K562 (cell line): Measurements from ENCODE around the gene CHST2. TPM values are rescaled to one million over a fixed set of nuclear protein-coding genes. Genes with fewer than 3 reads are reported as not detected.

Source experiments
- ASH1L ChIP-seq: fragments of 450-650 bp; IDR thresholded peaks from 2 replicates; pipeline ENCODE4 v1.6.1; 2018; ENCODE audit warnings: borderline replicate concordance, mild to moderate bottlenecking, low read depth; ENCODE audit not compliant: partially characterized antibody
- CAMTA2 ChIP-seq: fragments of 250-450 bp; sonication (Bioruptor Pico); conservative IDR thresholded peaks from 2 replicates; pipeline ENCODE4 v1.5.1; 2022
- CGGBP1 ChIP-seq: fragments of 250-450 bp; sonication (Bioruptor Pico); IDR thresholded peaks from 2 replicates; pipeline ENCODE4 v1.9.0; 2021; ENCODE audit warnings: mild to moderate bottlenecking
- CREB1 ChIP-seq, 2 experiments: sonication (generic) in 1 of 2; formaldehyde crosslinking in 1 of 2; IDR thresholded peaks; 2 replicates each; pipeline versions ENCODE4 v1.6.1 to v1.8.0; 2012 to 2022; ENCODE audit warnings: inconsistent platforms in 1 of 2, mild to moderate bottlenecking in 1 of 2, missing genetic modification reagents in 1 of 2, moderate library complexity in 1 of 2
- FOSL1 ChIP-seq: fragments of 200-800 bp; sonication (Bioruptor generic); conservative IDR thresholded peaks from 2 replicates; pipeline ENCODE4 v1.6.1; 2016; ENCODE audit warnings: missing genetic modification characterization, missing compliant biosample characterization
- FOXJ3 ChIP-seq: sonication (generic); formaldehyde crosslinking; IDR thresholded peaks from 2 replicates; pipeline ENCODE4 v1.4.0; 2020; ENCODE audit warnings: mild to moderate bottlenecking, missing genetic modification reagents
- HDAC1 ChIP-seq, 2 experiments: fragments of 450-650 bp; IDR thresholded peaks; 2 replicates each; pipeline ENCODE4 v1.6.1; 2016 to 2017; ENCODE audit warnings: inconsistent platforms in 1 of 2, mild to moderate bottlenecking in 1 of 2, moderate library complexity in 1 of 2
- HNRNPL ChIP-seq: fragments of 200-400 bp; formaldehyde crosslinking; IDR thresholded peaks from 2 replicates; pipeline ENCODE4 v1.6.1; 2017; ENCODE audit warnings: low read depth, mild to moderate bottlenecking, low read length
- NFATC3 ChIP-seq: fragments of 450-650 bp; IDR thresholded peaks from 2 replicates; pipeline ENCODE4 v1.6.1; 2017; ENCODE audit warnings: mild to moderate bottlenecking
- NFIX ChIP-seq: fragments of 250-450 bp; sonication (Bioruptor Pico); IDR thresholded peaks from 2 replicates; pipeline ENCODE4 v1.4.0; 2020; ENCODE audit warnings: low read depth, mild to moderate bottlenecking, moderate library complexity
- PHTF2 ChIP-seq: fragments of 250-450 bp; sonication (Bioruptor Pico); IDR thresholded peaks from 2 replicates; pipeline ENCODE4 v1.5.0; 2021; ENCODE audit warnings: mild to moderate bottlenecking
- RAD51 ChIP-seq: fragments of 450-650 bp; IDR thresholded peaks from 2 replicates; pipeline ENCODE4 v1.7.1; 2016; ENCODE audit warnings: low read depth, mild to moderate bottlenecking, borderline replicate concordance
- SMARCA4 ChIP-seq: fragments of 450-650 bp; IDR thresholded peaks from 2 replicates; pipeline ENCODE4 v1.6.1; 2016
- TAF7 ChIP-seq: fragments of 450-650 bp; IDR thresholded peaks from 2 replicates; pipeline ENCODE4 v1.6.1; 2016; ENCODE audit warnings: missing genetic modification characterization, missing compliant biosample characterization
- TFAM ChIP-seq: fragments of 250-450 bp; sonication (Bioruptor Pico); conservative IDR thresholded peaks from 2 replicates; pipeline ENCODE4 v1.5.0; 2021; ENCODE audit warnings: mild to moderate bottlenecking, moderate library complexity
- TRIM25 ChIP-seq: fragments of 450-650 bp; IDR thresholded peaks from 2 replicates; pipeline ENCODE4 v1.7.0; 2016; ENCODE audit warnings: borderline replicate concordance
- ZC3H11A ChIP-seq: IDR thresholded peaks from 2 replicates; pipeline ENCODE4 v1.6.1; 2012; ENCODE audit warnings: low read depth, low read length, improper control_type of control experiment
- ZNF212 ChIP-seq: fragments of 450-650 bp; formaldehyde crosslinking; IDR thresholded peaks from 2 replicates; pipeline ENCODE4 v1.4.0; 2020; ENCODE audit warnings: mild to moderate bottlenecking
- ZNF347 ChIP-seq: fragments of 450-650 bp; formaldehyde crosslinking; IDR thresholded peaks from 2 replicates; pipeline ENCODE4 v1.4.0; 2020; ENCODE audit warnings: low read depth, mild to moderate bottlenecking, moderate library complexity
- ZNF445 ChIP-seq: fragments of 250-450 bp; sonication (Bioruptor Pico); IDR thresholded peaks from 2 replicates; pipeline ENCODE4 v1.4.0; 2020; ENCODE audit warnings: low read depth, mild to moderate bottlenecking, moderate library complexity
- polyA plus RNA-seq, 8 experiments: library from polyadenylated mRNA; depleted of rRNA in 4 of 8; stranded (reverse) in 5 of 8; unstranded in 3 of 8; fragments of >200 nt; fragmentation: Nextera tagmentation in 2 of 8; fragmentation: Illumina TruSeq in 1 of 8; extraction: Ambion mirVana in 2 of 8; extraction: Trizol in 1 of 8; gene quantifications; 2 replicates each; pipeline versions ENCODE4 v1.2.1 to v1.2.3, GENCODE V29; 2011 to 2014; ENCODE audit warnings: inconsistent platforms in 1 of 8, missing spikeins in 1 of 8
- total RNA-seq, 7 experiments: library from RNA; depleted of rRNA in 6 of 7; stranded (reverse); fragments of >200 nt in 6 of 7; fragmentation: Illumina TruSeq in 2 of 7; extraction: Trizol in 2 of 7; gene quantifications; 2 replicates each; pipeline versions ENCODE4 v1.2.1 to v1.2.3, GENCODE V29; 2011 to 2021; ENCODE audit warnings: low replicate concordance in 1 of 7
- TF ChIP-seq, protein P1 (sequence below), 2 experiments: fragments of 450-650 bp in 1 of 2; sonication (generic) in 1 of 2; formaldehyde crosslinking; conservative IDR thresholded peaks; 2 replicates each; pipeline versions ENCODE4 v1.4.0 to v1.8.1; 2020 to 2022; ENCODE audit warnings: mild to moderate bottlenecking in 1 of 2, missing genetic modification reagents in 1 of 2
- TF ChIP-seq, protein P2 (sequence below): fragments of 250-450 bp; sonication (Bioruptor Pico); IDR thresholded peaks from 2 replicates; pipeline ENCODE4 v1.5.0; 2021; ENCODE audit warnings: mild to moderate bottlenecking, moderate library complexity

Gene CHST2
- total and polyA plus RNA-seq, 9 of the 15 experiments (the other 6 are each of a cell fraction or from before 2014, with no cell fraction given) = 3.4 to 60.3 (median 13.9) TPM

- 0 out of 2 replicates have a peak, but pooled peaks have one; percentile 7 for TF ChIP-seq CGGBP1
- no peak for TF ChIP-seq ZNF445 (CRISPR knock-in tag)
- no peak for TF ChIP-seq NFIX (CRISPR knock-in tag)
- TF ChIP-seq TAF7 (tag) = peak; percentile 57; the same call in 1 of the 2 replicates
- TF ChIP-seq, protein P1, sequence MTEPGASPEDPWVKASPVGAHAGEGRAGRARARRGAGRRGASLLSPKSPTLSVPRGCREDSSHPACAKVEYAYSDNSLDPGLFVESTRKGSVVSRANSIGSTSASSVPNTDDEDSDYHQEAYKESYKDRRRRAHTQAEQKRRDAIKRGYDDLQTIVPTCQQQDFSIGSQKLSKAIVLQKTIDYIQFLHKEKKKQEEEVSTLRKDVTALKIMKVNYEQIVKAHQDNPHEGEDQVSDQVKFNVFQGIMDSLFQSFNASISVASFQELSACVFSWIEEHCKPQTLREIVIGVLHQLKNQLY (CRISPR knock-in tag; conservative IDR thresholded peaks at IDR 0.05) = no peak
- no peak for TF ChIP-seq ZC3H11A
- no peak for TF ChIP-seq ASH1L
- peak; percentile 43; the same call in 1 of the 2 replicates for TF ChIP-seq RAD51
- TF ChIP-seq ZNF212 (CRISPR knock-in tag) = peak; percentile 67; the same call in 1 of the 2 replicates
- TF ChIP-seq CREB1 (IDR thresholded peaks at IDR 0.05) = peak; percentile 88
- peak; percentile 35; the same call in 1 of the 2 replicates for TF ChIP-seq CREB1 (CRISPR knock-in tag; IDR thresholded peaks at IDR 0.05)
- TF ChIP-seq HNRNPL = no peak
- peak; percentile 93 for TF ChIP-seq FOSL1
- TF ChIP-seq NFATC3 = peak; percentile 29; the same call in 1 of the 2 replicates
- TF ChIP-seq CAMTA2 (CRISPR knock-in tag) = no peak
- TF ChIP-seq, protein P2, sequence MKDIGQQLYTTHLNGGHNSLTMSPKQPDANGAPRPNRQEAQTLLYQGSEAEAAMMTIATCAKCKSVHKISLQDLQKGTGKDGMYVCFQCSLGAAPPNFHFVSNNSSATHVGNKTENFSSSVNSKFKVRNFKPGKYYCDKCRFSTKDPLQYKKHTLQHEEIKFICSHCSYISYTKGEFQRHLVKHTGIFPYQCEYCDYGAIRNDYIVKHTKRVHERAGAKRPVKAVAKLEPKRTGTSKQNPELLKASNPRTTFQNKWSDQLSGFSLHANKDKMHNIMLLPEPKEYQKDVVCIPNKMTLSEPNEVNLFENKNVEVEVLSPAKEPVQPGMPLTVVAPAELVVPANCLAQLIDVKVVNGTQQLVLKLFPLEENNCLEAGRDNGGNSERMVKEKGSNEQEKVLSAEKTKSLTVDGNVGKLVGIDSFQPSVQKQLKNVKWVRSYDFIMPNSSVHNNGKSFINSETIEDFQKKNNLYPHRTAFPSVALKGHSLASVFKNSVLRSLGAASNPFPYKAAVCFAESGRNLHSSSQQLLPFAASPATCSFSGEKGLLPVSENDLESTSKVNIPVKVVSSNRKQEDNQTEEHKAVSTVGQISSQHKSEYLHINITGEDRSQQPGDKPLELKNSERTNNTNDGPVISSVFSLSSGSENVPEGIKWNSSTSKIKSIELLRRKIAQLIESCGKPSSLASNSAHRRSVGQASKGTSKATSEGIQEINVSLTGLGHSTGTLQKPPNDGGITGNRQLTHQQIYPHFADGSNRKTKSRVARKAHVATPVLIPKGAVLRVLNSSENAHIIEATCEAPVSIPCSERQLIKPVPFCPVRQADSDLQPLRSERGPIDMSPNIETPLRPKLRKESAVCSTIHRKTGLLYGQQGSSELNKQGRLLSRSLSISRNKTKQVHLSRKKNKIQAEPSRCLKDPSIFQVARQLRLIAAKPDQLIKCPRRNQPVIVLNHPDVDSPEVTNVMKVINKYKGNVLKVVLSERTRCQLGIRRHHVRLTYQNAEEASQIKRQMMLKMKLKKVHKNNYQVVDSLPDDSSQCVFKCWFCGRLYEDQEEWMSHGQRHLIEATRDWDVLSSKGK (CRISPR knock-in tag) = no peak
- TF ChIP-seq HDAC1 (IDR thresholded peaks at IDR 0.05) = peak; percentile 12 to 81; a peak in 2 of 4 replicates
- TF ChIP-seq SMARCA4 = peak; percentile 98
- no peak for TF ChIP-seq TFAM (CRISPR knock-in tag)
- TF ChIP-seq TRIM25 = no peak; the same call in 1 of the 2 replicates
- TF ChIP-seq ZNF347 = no peak
- TF ChIP-seq PHTF2 (CRISPR knock-in tag) = 0 out of 2 replicates have a peak, but pooled peaks have one; percentile 67
- TF ChIP-seq FOXJ3 (CRISPR knock-in tag) = no peak
Observed at GRCh38 chr3:143084856-143085731, 34.5 kb upstream of the CHST2 start (continued).
